ENCODE measurements around the gene EPHB6.

- TF ChIP-seq CTCF (IDR thresholded peaks at IDR 0.05) (no peak), POLR2A (IDR thresholded peaks at IDR 0.05) (no peak), POLR2AphosphoS5 (IDR thresholded peaks at IDR 0.05) (peak in 2 of 4 donors; percentile 18 to 64)
Observed at GRCh38 chr7:142855756-142856564, 1.1 kb downstream of the EPHB6 start.

All from sigmoid colon (tissue), 4 donors.